Hepatocyte (in vitro differentiated cells): ENCODE data around the gene LRRC8D. TPM values are rescaled to one million over a fixed set of nuclear protein-coding genes. Genes with fewer than 3 reads are reported as not detected.

ENCODE experiments used
- DNase-seq: peaks from one replicate; pipeline ENCODE4 v3.0.0-alpha.2; 2016; ENCODE audit warnings: low spot score
- H2AFZ ChIP-seq: fragments of 200-600 bp; sonication (generic); 2 replicates; pipeline ENCODE4 v1.6.0; 2016; ENCODE audit warnings: antibody characterized with exemption, mild to moderate bottlenecking
- H3K27ac ChIP-seq: fragments of 200-600 bp; sonication (generic); 2 replicates; pipeline ENCODE4 v1.5.1; 2016; ENCODE audit warnings: mild to moderate bottlenecking
- H3K27me3 ChIP-seq: fragments of 200-600 bp; sonication (generic); 2 replicates; pipeline ENCODE4 v1.6.1; 2016
- H3K36me3 ChIP-seq: fragments of 200-600 bp; sonication (generic); replicated peaks from 2 replicates; pipeline ENCODE4 v1.5.1; 2016; ENCODE audit warnings: low read depth; ENCODE audit not compliant: insufficient read depth
- H3K4me1 ChIP-seq: fragments of 200-600 bp; sonication (generic); 2 replicates; pipeline ENCODE4 v1.5.1; 2016; ENCODE audit warnings: mild to moderate bottlenecking, moderate library complexity; ENCODE audit not compliant: insufficient read depth
- H3K4me2 ChIP-seq: fragments of 200-600 bp; sonication (generic); 2 replicates; pipeline ENCODE4 v1.6.0; 2016
- H3K4me3 ChIP-seq: fragments of 200-600 bp; sonication (generic); 2 replicates; pipeline ENCODE4 v1.5.1; 2016; ENCODE audit warnings: mild to moderate bottlenecking
- H3K79me2 ChIP-seq: fragments of 200-600 bp; sonication (generic); 2 replicates; pipeline ENCODE4 v1.6.0; 2017; ENCODE audit warnings: mild to moderate bottlenecking
- H3K9me2 ChIP-seq: fragments of 200-600 bp; sonication (generic); replicated peaks from 2 replicates; pipeline ENCODE4 v1.6.0; 2017; ENCODE audit warnings: mild to moderate bottlenecking; ENCODE audit not compliant: insufficient read depth
- H3K9me3 ChIP-seq: fragments of 200-600 bp; sonication (generic); 2 replicates; pipeline ENCODE4 v1.5.1; 2016; ENCODE audit warnings: low read depth, mild to moderate bottlenecking
- H4K20me1 ChIP-seq: fragments of 200-600 bp; sonication (generic); 2 replicates; pipeline ENCODE4 v1.6.0; 2016; ENCODE audit warnings: mild to moderate bottlenecking; ENCODE audit not compliant: insufficient read depth, poor library complexity, severe bottlenecking
- CTCF ChIP-seq: fragments of 200-600 bp; sonication (generic); IDR thresholded peaks from 2 replicates; pipeline ENCODE4 v1.5.1; 2016; ENCODE audit warnings: antibody characterized with exemption, mild to moderate bottlenecking; ENCODE audit not compliant: poor library complexity
- EZH2 ChIP-seq: fragments of 200-600 bp; sonication (generic); IDR thresholded peaks from 2 replicates; pipeline ENCODE4 v1.6.1; 2016; ENCODE audit warnings: antibody characterized with exemption, mild to moderate bottlenecking, borderline replicate concordance
- EZH2phosphoT487 ChIP-seq: fragments of 200-600 bp; sonication (generic); IDR thresholded peaks from one replicate; pipeline ENCODE4 v1.6.1; 2018; ENCODE audit warnings: antibody characterized with exemption, mild to moderate bottlenecking, low read depth, moderate library complexity; ENCODE audit not compliant: unreplicated experiment, severe bottlenecking
- WGBS: methylation state at CpG from one replicate; pipeline ENCODE4 v1.1.6; 2016; ENCODE audit warnings: low lambda C conversion rate; ENCODE audit errors: missing lambda C conversion rate; 5-methylcytosine and 5-hydroxymethylcytosine counted together
- polyA plus RNA-seq: library from polyadenylated mRNA; unstranded; fragments of >200 nt; fragmentation: Nextera tagmentation; extraction: Ambion mirVana; gene quantifications from 2 replicates; pipeline ENCODE4 v1.2.1, GENCODE V29; 2016
- total RNA-seq: library from RNA; depleted of rRNA; stranded (reverse); fragments of >200 nt; gene quantifications from 2 replicates; pipeline ENCODE4 v1.2.3, GENCODE V29; 2014

LRRC8D gene
- total and polyA plus RNA-seq, 2 experiments from 2014 or later, result 15.1 to 28.9 TPM

- Histone ChIP-seq H3K4me2 (no peak overlapping the region), H4K20me1 (no peaks in the 10 kb centered on the region), H3K27me3 (no peaks in the 10 kb centered on the region), H3K79me2 (no peaks in the 10 kb centered on the region), H3K4me3 (no peak overlapping the region), H3K27ac (peak overlapping the region; percentile 50), H3K4me1 (peaks cover 16% of the 10 kb centered on the region), H2AFZ (no peak overlapping the region), H3K9me2 (no peaks in the 10 kb centered on the region), H3K36me3 (no peaks in the 10 kb centered on the region), H3K9me3 (no peaks in the 10 kb centered on the region)
- peak; percentile 67 for DNase-seq
- TF ChIP-seq EZH2phosphoT487, result no peak
- peak; percentile 24 for TF ChIP-seq CTCF
- TF ChIP-seq EZH2, result no peak
- 71% methylated on average over 1 of the region's 1 CpG for WGBS
These were observed 132.3 kb downstream of the LRRC8D start for GRCh38 chr1:89953131-89953626.

GRCh38 chr1:89953929-89954328 is 133.1 kb downstream of the LRRC8D start:
- DNase-seq, result no peak
- no peak overlapping the region for H3K4me3 ChIP-seq
- H4K20me1 ChIP-seq, result no peaks in the 10 kb centered on the region
- H2AFZ ChIP-seq, result no peak overlapping the region
- no peak overlapping the region for H3K4me2 ChIP-seq
- WGBS, result 96% methylated on average over 1 of the region's 1 CpG
- peak overlapping the region; percentile 1 for H3K27ac ChIP-seq
- TF ChIP-seq EZH2phosphoT487 (no peak), CTCF (no peak)
- peaks cover 16% of the 10 kb centered on the region for H3K4me1 ChIP-seq
- no peaks in the 10 kb centered on the region for H3K36me3 ChIP-seq
- H3K9me2 ChIP-seq, result no peaks in the 10 kb centered on the region
- H3K9me3 ChIP-seq, result no peaks in the 10 kb centered on the region
- H3K79me2 ChIP-seq, result no peaks in the 10 kb centered on the region
- H3K27me3 ChIP-seq, result no peaks in the 10 kb centered on the region

- H3K9me3 ChIP-seq, result no peaks in the 10 kb centered on the region
- no peaks in the 10 kb centered on the region for H3K27me3 ChIP-seq
- 77% methylated on average over 1 of the region's 1 CpG for WGBS
- H3K4me2 ChIP-seq, result no peak overlapping the region
- H3K36me3 ChIP-seq, result no peaks in the 10 kb centered on the region
- H4K20me1 ChIP-seq, result no peaks in the 10 kb centered on the region
- no peak for DNase-seq
- no peak overlapping the region for H3K4me3 ChIP-seq
- H3K27ac ChIP-seq, result no peak overlapping the region
- no peak overlapping the region for H2AFZ ChIP-seq
- H3K4me1 ChIP-seq, result peaks cover 16% of the 10 kb centered on the region
- H3K9me2 ChIP-seq, result no peaks in the 10 kb centered on the region
- H3K79me2 ChIP-seq, result no peaks in the 10 kb centered on the region
- TF ChIP-seq EZH2phosphoT487, result no peak
- no peak for TF ChIP-seq EZH2
- no peak for TF ChIP-seq CTCF
These were observed 133.6 kb downstream of the LRRC8D start for GRCh38 chr1:89954401-89954800.
